Fibroblast of lung (primary cell): Measurements from ENCODE around the gene C10orf143. TPM values are rescaled to one million over a fixed set of nuclear protein-coding genes. Genes with fewer than 3 reads are reported as not detected.
A peak's percentile ranks its signal among the peaks of the same experiment; 100 is the strongest.

Experiments
- DNase-seq, 2 donors: peaks; one replicate each; pipeline versions ENCODE4 v3.0.0 to v3.0.0-alpha.2; 2010; ENCODE audit warnings: low read depth in 2 of 2
- H2AFZ ChIP-seq: 2 replicates; pipeline ENCODE4 v1.5.1; 2012; ENCODE audit warnings: low read length, control low read depth, inconsistent platforms
- H3K27ac ChIP-seq: 2 replicates; pipeline ENCODE4 v1.5.1; 2011; ENCODE audit warnings: low read length, control low read depth; ENCODE audit not compliant: insufficient read depth
- H3K27me3 ChIP-seq: 2 replicates; pipeline ENCODE4 v1.5.1; 2011; ENCODE audit warnings: mild to moderate bottlenecking, low read length; ENCODE audit not compliant: control insufficient read depth, insufficient read depth
- H3K36me3 ChIP-seq: 2 replicates; pipeline ENCODE4 v1.5.1; 2011; ENCODE audit warnings: low read length; ENCODE audit not compliant: control insufficient read depth, insufficient read depth
- H3K4me1 ChIP-seq: 2 replicates; pipeline ENCODE4 v1.5.1; 2011; ENCODE audit warnings: low read length; ENCODE audit not compliant: control insufficient read depth, insufficient read depth; ENCODE audit errors: extremely low read depth
- H3K4me2 ChIP-seq: 2 replicates; pipeline ENCODE4 v1.5.1; 2011; ENCODE audit warnings: low read length, control low read depth; ENCODE audit not compliant: insufficient read depth; ENCODE audit errors: extremely low read depth
- H3K4me3 ChIP-seq, 4 experiments: fragments of 200-600 bp in 1 of 4; sonication (generic) in 1 of 4; replicated peaks in 1 of 4; 2 replicates each; pipeline ENCODE4 v1.5.1; 2011 to 2016; ENCODE audit warnings: low read length in 4 of 4, low read depth in 3 of 4, mild to moderate bottlenecking in 3 of 4, control low read depth in 2 of 4, inconsistent platforms in 1 of 4, mixed read lengths in 1 of 4; ENCODE audit not compliant: insufficient read depth in 1 of 4; ENCODE audit errors: control extremely low read depth in 1 of 4
- H3K79me2 ChIP-seq: 2 replicates; pipeline ENCODE4 v1.5.1; 2012; ENCODE audit warnings: mild to moderate bottlenecking, low read length, inconsistent platforms; ENCODE audit not compliant: control insufficient read depth, insufficient read depth
- H3K9ac ChIP-seq: 2 replicates; pipeline ENCODE4 v1.5.1; 2011; ENCODE audit warnings: mild to moderate bottlenecking, low read length, control low read depth; ENCODE audit not compliant: insufficient read depth
- H3K9me3 ChIP-seq: 2 replicates; pipeline ENCODE4 v1.5.1; 2012; ENCODE audit warnings: low read depth, low read length; ENCODE audit not compliant: control insufficient read depth, insufficient read depth
- H4K20me1 ChIP-seq: 2 replicates; pipeline ENCODE4 v1.5.1; 2011; ENCODE audit warnings: low read length; ENCODE audit not compliant: control insufficient read depth, insufficient read depth; ENCODE audit errors: extremely low read depth
- EZH2 ChIP-seq: IDR thresholded peaks from 2 replicates; pipeline ENCODE4 v1.5.1; 2012; ENCODE audit warnings: low read length, control low read depth, mild to moderate bottlenecking; ENCODE audit errors: missing control alignments
- polyA plus RNA-seq, 2 donors: library from polyadenylated mRNA; depleted of rRNA in 1 of 2; stranded (reverse) in 1 of 2; unstranded in 1 of 2; fragments of >200 nt; gene quantifications; 2 replicates each; pipeline ENCODE4 v1.2.1, GENCODE V29; 2011 to 2012; ENCODE audit warnings: missing spikeins in 1 of 2
- total RNA-seq: library from RNA; depleted of rRNA; stranded (reverse); fragments of >200 nt; gene quantifications from 2 replicates; pipeline ENCODE4 v1.2.1, GENCODE V29; 2014
- TF ChIP-seq, protein P1 (sequence below), 2 donors: IDR thresholded peaks in 1 of 2; conservative IDR thresholded peaks in 1 of 2; 1 replicate in 1 of 2; 2 replicates in 1 of 2; pipeline ENCODE4 v1.5.1; 2011 to 2012; ENCODE audit warnings: low read length in 2 of 2, control low read depth in 1 of 2, inconsistent platforms in 1 of 2, low read depth in 1 of 2, mild to moderate bottlenecking in 1 of 2

Gene C10orf143
- total and polyA plus RNA-seq, 2 donors (not counting 1 experiment from before 2014, with no cell fraction given): 1.5 to 2.0 TPM

DNA sequence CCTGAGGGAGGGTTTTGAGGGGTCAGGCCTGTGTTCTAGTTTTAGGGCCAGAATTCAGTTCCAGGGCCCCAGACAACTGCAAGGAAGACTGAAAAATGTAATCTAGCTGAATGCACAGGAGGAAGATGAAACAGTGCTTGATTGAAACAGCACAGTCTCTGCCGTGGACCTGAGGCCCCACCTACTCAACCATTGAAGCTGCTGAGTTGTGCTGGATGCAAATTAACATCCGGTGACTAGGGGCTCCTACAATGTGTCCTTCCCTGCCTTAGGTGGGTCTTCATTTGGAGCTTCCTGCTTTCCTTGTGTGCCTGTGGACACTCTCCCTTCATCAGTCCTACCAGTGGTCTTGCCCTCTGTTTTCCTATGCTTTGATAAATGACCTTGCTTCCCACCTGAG is 31.2 kb upstream of the C10orf143 start:
- no peaks in the 10 kb centered on the region for H4K20me1 ChIP-seq
- no peak overlapping the region for H3K4me3 ChIP-seq
- H3K4me1 ChIP-seq: peaks cover 6% of the 10 kb centered on the region
- H3K9me3 ChIP-seq: no peaks in the 10 kb centered on the region
- no peak overlapping the region for H3K27ac ChIP-seq
- no peak overlapping the region for H3K9ac ChIP-seq
- DNase-seq: no peak
- no peak overlapping the region for H3K4me2 ChIP-seq
- TF ChIP-seq, protein P1, sequence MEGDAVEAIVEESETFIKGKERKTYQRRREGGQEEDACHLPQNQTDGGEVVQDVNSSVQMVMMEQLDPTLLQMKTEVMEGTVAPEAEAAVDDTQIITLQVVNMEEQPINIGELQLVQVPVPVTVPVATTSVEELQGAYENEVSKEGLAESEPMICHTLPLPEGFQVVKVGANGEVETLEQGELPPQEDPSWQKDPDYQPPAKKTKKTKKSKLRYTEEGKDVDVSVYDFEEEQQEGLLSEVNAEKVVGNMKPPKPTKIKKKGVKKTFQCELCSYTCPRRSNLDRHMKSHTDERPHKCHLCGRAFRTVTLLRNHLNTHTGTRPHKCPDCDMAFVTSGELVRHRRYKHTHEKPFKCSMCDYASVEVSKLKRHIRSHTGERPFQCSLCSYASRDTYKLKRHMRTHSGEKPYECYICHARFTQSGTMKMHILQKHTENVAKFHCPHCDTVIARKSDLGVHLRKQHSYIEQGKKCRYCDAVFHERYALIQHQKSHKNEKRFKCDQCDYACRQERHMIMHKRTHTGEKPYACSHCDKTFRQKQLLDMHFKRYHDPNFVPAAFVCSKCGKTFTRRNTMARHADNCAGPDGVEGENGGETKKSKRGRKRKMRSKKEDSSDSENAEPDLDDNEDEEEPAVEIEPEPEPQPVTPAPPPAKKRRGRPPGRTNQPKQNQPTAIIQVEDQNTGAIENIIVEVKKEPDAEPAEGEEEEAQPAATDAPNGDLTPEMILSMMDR (conservative IDR thresholded peaks at IDR 0.05 in 1 of 2, IDR thresholded peaks at IDR 0.05 in 1 of 2; ENCODE audit: low read depth in 1 of 2, low read length in 2 of 2): no peak
- no peak for TF ChIP-seq EZH2
- H3K27me3 ChIP-seq: no peaks in the 10 kb centered on the region
- no peak overlapping the region for H2AFZ ChIP-seq
- H3K79me2 ChIP-seq: peaks cover 76% of the 10 kb centered on the region
- H3K36me3 ChIP-seq: peaks cover 5% of the 10 kb centered on the region

DNA sequence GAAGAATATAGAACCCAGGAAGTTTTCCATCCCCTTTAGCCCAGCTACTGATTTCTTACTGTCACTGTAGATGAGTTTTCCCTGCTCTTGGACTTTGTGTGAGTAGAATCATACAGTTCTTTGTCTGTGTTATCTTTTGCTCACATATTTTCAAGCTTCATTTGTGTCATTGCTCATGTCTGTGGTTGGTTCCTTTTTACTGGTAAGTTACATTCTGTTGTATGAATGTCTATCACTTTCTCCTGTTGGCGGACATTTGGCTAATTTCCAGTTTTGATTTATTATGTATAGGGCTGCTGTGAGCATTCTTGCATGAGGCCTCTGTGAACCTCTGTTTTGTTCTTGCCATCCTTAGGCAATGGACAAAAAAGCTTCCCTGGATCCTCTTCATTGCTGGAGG is 30.8 kb upstream of the C10orf143 start:
- Histone ChIP-seq H3K9me3 (no peaks in the 10 kb centered on the region), H4K20me1 (no peaks in the 10 kb centered on the region), H3K9ac (no peak overlapping the region), H3K27ac (no peak overlapping the region), H3K79me2 (peaks cover 80% of the 10 kb centered on the region), H2AFZ (no peak overlapping the region), H3K4me2 (no peak overlapping the region), H3K4me1 (peaks cover 6% of the 10 kb centered on the region), H3K27me3 (no peaks in the 10 kb centered on the region), H3K36me3 (peaks cover 3% of the 10 kb centered on the region), H3K4me3 (no peak overlapping the region)
- TF ChIP-seq, protein P1 (conservative IDR thresholded peaks at IDR 0.05 in 1 of 2, IDR thresholded peaks at IDR 0.05 in 1 of 2; ENCODE audit: low read depth in 1 of 2, low read length in 2 of 2): no peak
- no peak for TF ChIP-seq EZH2
- DNase-seq: peak; percentile 21 to 54

DNA sequence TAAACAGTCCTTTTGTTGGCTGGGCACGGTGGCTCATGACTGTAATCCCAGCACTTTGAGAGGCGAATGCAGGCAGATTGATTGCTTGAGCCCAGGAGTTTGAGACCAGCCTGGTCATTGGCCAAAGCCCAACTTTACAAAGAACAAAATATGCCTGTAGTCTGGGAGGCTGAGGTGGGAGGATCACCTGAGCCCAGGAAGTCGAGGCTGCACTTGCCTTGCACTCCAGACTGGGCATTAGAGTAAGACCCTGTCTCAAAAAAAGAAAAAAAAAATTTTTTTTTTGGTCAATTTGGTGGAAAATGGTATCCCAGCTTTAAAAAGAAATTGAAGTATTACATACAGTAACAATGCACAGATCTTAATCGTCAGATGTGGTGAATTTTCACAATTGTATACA is 30.4 kb upstream of the C10orf143 start:
- TF ChIP-seq, protein P1 (conservative IDR thresholded peaks at IDR 0.05 in 1 of 2, IDR thresholded peaks at IDR 0.05 in 1 of 2; ENCODE audit: low read depth in 1 of 2, low read length in 2 of 2): no peak
- no peak for TF ChIP-seq EZH2
- Histone ChIP-seq H2AFZ (no peak overlapping the region), H3K4me2 (no peak overlapping the region), H4K20me1 (no peaks in the 10 kb centered on the region), H3K9me3 (no peaks in the 10 kb centered on the region), H3K27ac (no peak overlapping the region), H3K9ac (no peak overlapping the region), H3K36me3 (peaks cover 2% of the 10 kb centered on the region), H3K27me3 (no peaks in the 10 kb centered on the region), H3K4me3 (no peak overlapping the region), H3K79me2 (peaks cover 79% of the 10 kb centered on the region), H3K4me1 (peaks cover 6% of the 10 kb centered on the region)
- DNase-seq: no peak
